ENCODE results near the gene LTB4R2. TPM values are rescaled to one million over a fixed set of nuclear protein-coding genes. Genes with fewer than 3 reads are reported as not detected.

The LTB4R2 gene
- polyA plus RNA-seq, 1 experiment = 1.6 TPM

- H3K27me3 ChIP-seq (ENCODE audit: control insufficient read depth, insufficient read depth, low read length) = no peaks in the 10 kb centered on the region
- ChIA-PET POLR2A (no interaction called here), CTCF (interaction anchor here (1.0 to 9.7 kb wide), 8 partner anchors 10 to 120 kb away, joined by 3 to 47 read pairs (median 3); partner anchors contain the start of genes DHRS1, IRF9, NOP9 and RABGGTA)
- DNase-seq (ENCODE audit: low read depth) = no peak
- H3K4me3 ChIP-seq (ENCODE audit: low read depth, low read length) = no peak overlapping the region
- no peaks in the 10 kb centered on the region for H3K36me3 ChIP-seq (ENCODE audit: control insufficient read depth, insufficient read depth, low read length)
- no peak for TF ChIP-seq CTCF (IDR thresholded peaks at IDR 0.05; ENCODE audit: insufficient read depth, low read depth, low read length)
Measured at GRCh38 chr14:24280797-24281460, 29.0 kb upstream of the LTB4R2 start.

GRCh38 chr14:24281636-24282035 is 28.3 kb upstream of the LTB4R2 start:
- no peak for TF ChIP-seq CTCF (IDR thresholded peaks at IDR 0.05; ENCODE audit: insufficient read depth, low read depth, low read length)
- no peaks in the 10 kb centered on the region for H3K36me3 ChIP-seq (ENCODE audit: control insufficient read depth, insufficient read depth, low read length)
- DNase-seq (ENCODE audit: low read depth) = no peak
- no peaks in the 10 kb centered on the region for H3K27me3 ChIP-seq (ENCODE audit: control insufficient read depth, insufficient read depth, low read length)
- ChIA-PET POLR2A (no interaction called here), CTCF (interaction anchor here (1.0 to 9.7 kb wide), 6 partner anchors 15 to 120 kb away, joined by 3 to 47 read pairs (median 4); partner anchors contain the start of genes DHRS1, IRF9, NOP9 and TGM1)
- no peak overlapping the region for H3K4me3 ChIP-seq (ENCODE audit: low read depth, low read length)

- ChIA-PET POLR2A (no interaction called here), CTCF (interaction anchor here (1.1 to 9.7 kb wide), 5 partner anchors 14 to 67 kb away, joined by 3 to 47 read pairs (median 4); partner anchors contain the start of genes DHRS1, MDP1, NOP9 and TINF2)
- TF ChIP-seq CTCF (IDR thresholded peaks at IDR 0.05; ENCODE audit: insufficient read depth, low read depth, low read length) = no peak
- no peak for DNase-seq (ENCODE audit: low read depth)
- H3K27me3 ChIP-seq (ENCODE audit: control insufficient read depth, insufficient read depth, low read length) = no peaks in the 10 kb centered on the region
- H3K36me3 ChIP-seq (ENCODE audit: control insufficient read depth, insufficient read depth, low read length) = no peaks in the 10 kb centered on the region
- H3K4me3 ChIP-seq (ENCODE audit: low read depth, low read length) = no peak overlapping the region
Measured at GRCh38 chr14:24282736-24283135, 27.2 kb upstream of the LTB4R2 start.

- no peak for DNase-seq (ENCODE audit: low read depth)
- ChIA-PET CTCF (interaction anchor here (0.7 to 9.7 kb wide), 3 partner anchors 13 to 32 kb away, joined by 3 to 47 read pairs (median 3); partner anchors contain the start of genes DHRS1, NOP9 and RABGGTA), POLR2A (no interaction called here)
- Histone ChIP-seq H3K4me3 (ENCODE audit: low read depth, low read length) (no peak overlapping the region), H3K36me3 (ENCODE audit: control insufficient read depth, insufficient read depth, low read length) (no peaks in the 10 kb centered on the region), H3K27me3 (ENCODE audit: control insufficient read depth, insufficient read depth, low read length) (no peaks in the 10 kb centered on the region)
- TF ChIP-seq CTCF (IDR thresholded peaks at IDR 0.05; ENCODE audit: insufficient read depth, low read depth, low read length) = no peak
Measured at GRCh38 chr14:24283796-24284460, 26.0 kb upstream of the LTB4R2 start.

- H3K27me3 ChIP-seq (ENCODE audit: control insufficient read depth, insufficient read depth, low read length) = no peaks in the 10 kb centered on the region
- H3K36me3 ChIP-seq (ENCODE audit: control insufficient read depth, insufficient read depth, low read length) = no peaks in the 10 kb centered on the region
- H3K4me3 ChIP-seq (ENCODE audit: low read depth, low read length) = no peak overlapping the region
- ChIA-PET POLR2A (no interaction called here), CTCF (interaction anchor here (0.8 to 9.7 kb wide), 5 partner anchors 11 to 41 kb away, joined by 3 to 47 read pairs (median 3); partner anchors contain the start of genes CIDEB, DHRS1 and NOP9)
- TF ChIP-seq CTCF (IDR thresholded peaks at IDR 0.05; ENCODE audit: insufficient read depth, low read depth, low read length) = no peak
- no peak for DNase-seq (ENCODE audit: low read depth)
Measured at GRCh38 chr14:24284501-24285035, 25.4 kb upstream of the LTB4R2 start.

Data from BJ (cell line).